Measurements from ENCODE around the gene RPS16.

GRCh38 chr19:39463403-39463802 lies 27.7 kb upstream of the RPS16 start:
- TF ChIP-seq ZNF274 (IDR thresholded peaks at IDR 0.05; ENCODE audit: low read depth, low read length) = no peak
- TF ChIP-seq YY1 (IDR thresholded peaks at IDR 0.05; ENCODE audit: insufficient read depth, insufficient read length) = no peak
- no peak for TF ChIP-seq SUZ12 (IDR thresholded peaks at IDR 0.05; ENCODE audit: extremely low read depth, insufficient read depth, insufficient read length)
